ENCODE data around the gene USP19. TPM values are rescaled to one million over a fixed set of nuclear protein-coding genes. Genes with fewer than 3 reads are reported as not detected.
A peak's percentile ranks its signal among the peaks of the same experiment; 100 is the strongest.

Gene USP19
- total RNA-seq, 1 experiment from 2014 or later = 31.5 TPM

GRCh38 chr3:49104052-49104426, 16.6 kb downstream of the USP19 start:
- peak overlapping the region; percentile 58 for H3K27ac ChIP-seq (ENCODE audit: low read length)
- peaks cover 25% of the 10 kb centered on the region for H3K4me1 ChIP-seq (ENCODE audit: low read length)
- H3K36me3 ChIP-seq (ENCODE audit: insufficient read depth, low read length) = peaks cover 27% of the 10 kb centered on the region
- peak overlapping the region; percentile 93; the same call in 1 of the 2 replicates for H2AFZ ChIP-seq (ENCODE audit: low read length)
- H4K20me1 ChIP-seq (ENCODE audit: insufficient read depth, low read depth, low read length) = no peaks in the 10 kb centered on the region
- DNase-seq = peak; percentile 58
- H3K9me2 ChIP-seq (replicated peaks; ENCODE audit: insufficient read depth, low read length) = no peaks in the 10 kb centered on the region
- peaks cover 23% of the 10 kb centered on the region for H3K79me2 ChIP-seq (ENCODE audit: low read length)
- peak overlapping the region; percentile 97 for H3K9ac ChIP-seq (ENCODE audit: low read length)
- no peaks in the 10 kb centered on the region for H3K27me3 ChIP-seq (ENCODE audit: low read length)
- H3K4me2 ChIP-seq (ENCODE audit: low read depth, low read length, poor library complexity, severe bottlenecking) = peak overlapping the region; percentile 98
- peak overlapping the region; percentile 98 for H3K4me3 ChIP-seq (ENCODE audit: low read length)
- no peaks in the 10 kb centered on the region for H3K9me3 ChIP-seq (ENCODE audit: low read length)

GRCh38 chr3:49100046-49100615, 20.5 kb downstream of the USP19 start:
- H3K36me3 ChIP-seq (ENCODE audit: insufficient read depth, low read length) = peaks cover 35% of the 10 kb centered on the region
- H3K9ac ChIP-seq (ENCODE audit: low read length) = no peak overlapping the region
- no peaks in the 10 kb centered on the region for H3K9me2 ChIP-seq (replicated peaks; ENCODE audit: insufficient read depth, low read length)
- H3K4me3 ChIP-seq (ENCODE audit: low read length) = no peak overlapping the region
- no peaks in the 10 kb centered on the region for H3K9me3 ChIP-seq (ENCODE audit: low read length)
- DNase-seq = no peak
- H2AFZ ChIP-seq (ENCODE audit: low read length) = no peak overlapping the region
- no peak overlapping the region for H3K4me2 ChIP-seq (ENCODE audit: low read depth, low read length, poor library complexity, severe bottlenecking)
- peaks cover 23% of the 10 kb centered on the region for H3K79me2 ChIP-seq (ENCODE audit: low read length)
- no peaks in the 10 kb centered on the region for H3K27me3 ChIP-seq (ENCODE audit: low read length)
- peaks cover 15% of the 10 kb centered on the region for H3K4me1 ChIP-seq (ENCODE audit: low read length)
- H3K27ac ChIP-seq (ENCODE audit: low read length) = no peak overlapping the region
- H4K20me1 ChIP-seq (ENCODE audit: insufficient read depth, low read depth, low read length) = no peaks in the 10 kb centered on the region

GRCh38 chr3:49098910-49099630, 21.6 kb downstream of the USP19 start:
- H3K9me2 ChIP-seq (replicated peaks; ENCODE audit: insufficient read depth, low read length) = no peaks in the 10 kb centered on the region
- no peaks in the 10 kb centered on the region for H3K27me3 ChIP-seq (ENCODE audit: low read length)
- H4K20me1 ChIP-seq (ENCODE audit: insufficient read depth, low read depth, low read length) = no peaks in the 10 kb centered on the region
- H3K36me3 ChIP-seq (ENCODE audit: insufficient read depth, low read length) = peaks cover 35% of the 10 kb centered on the region
- H3K27ac ChIP-seq (ENCODE audit: low read length) = no peak overlapping the region
- no peak overlapping the region for H2AFZ ChIP-seq (ENCODE audit: low read length)
- H3K4me3 ChIP-seq (ENCODE audit: low read length) = no peak overlapping the region
- H3K9ac ChIP-seq (ENCODE audit: low read length) = no peak overlapping the region
- no peaks in the 10 kb centered on the region for H3K9me3 ChIP-seq (ENCODE audit: low read length)
- H3K79me2 ChIP-seq (ENCODE audit: low read length) = peaks cover 19% of the 10 kb centered on the region
- DNase-seq = no peak
- H3K4me1 ChIP-seq (ENCODE audit: low read length) = peaks cover 20% of the 10 kb centered on the region
- H3K4me2 ChIP-seq (ENCODE audit: low read depth, low read length, poor library complexity, severe bottlenecking) = no peak overlapping the region

GRCh38 chr3:49098429-49098828, 22.2 kb downstream of the USP19 start:
- Histone ChIP-seq H3K9ac (ENCODE audit: low read length) (no peak overlapping the region), H4K20me1 (ENCODE audit: insufficient read depth, low read depth, low read length) (no peaks in the 10 kb centered on the region), H3K79me2 (ENCODE audit: low read length) (peaks cover 12% of the 10 kb centered on the region), H3K4me2 (ENCODE audit: low read depth, low read length, poor library complexity, severe bottlenecking) (no peak overlapping the region), H3K4me3 (ENCODE audit: low read length) (no peak overlapping the region), H3K27ac (ENCODE audit: low read length) (no peak overlapping the region), H3K4me1 (ENCODE audit: low read length) (peaks cover 15% of the 10 kb centered on the region), H3K36me3 (ENCODE audit: insufficient read depth, low read length) (peaks cover 35% of the 10 kb centered on the region), H3K27me3 (ENCODE audit: low read length) (no peaks in the 10 kb centered on the region), H2AFZ (ENCODE audit: low read length) (no peak overlapping the region), H3K9me3 (ENCODE audit: low read length) (no peaks in the 10 kb centered on the region), H3K9me2 (replicated peaks; ENCODE audit: insufficient read depth, low read length) (no peaks in the 10 kb centered on the region)
- no peak for DNase-seq

GRCh38 chr3:49093853-49094767, 26.5 kb downstream of the USP19 start, which contains the start of gene QRICH1:
Gene QRICH1, minus strand, starts transcription at chr3:49094071. Its CDS starts 17,054 bp downstream, at chr3:49077017.
- Histone ChIP-seq H3K9me2 (replicated peaks; ENCODE audit: insufficient read depth, low read length) (no peaks in the 10 kb centered on the region), H3K4me3 (ENCODE audit: low read length) (peak within 1 kb of the TSS; percentile 89), H3K79me2 (ENCODE audit: low read length) (peaks cover 41% of the 10 kb centered on the region), H2AFZ (ENCODE audit: low read length) (peak within 1 kb of the TSS; percentile 86; the same call in 1 of the 2 replicates), H3K27ac (ENCODE audit: low read length) (peak within 1 kb of the TSS; percentile 84), H3K36me3 (ENCODE audit: insufficient read depth, low read length) (peaks cover 23% of the 10 kb centered on the region), H4K20me1 (ENCODE audit: insufficient read depth, low read depth, low read length) (peaks cover 9% of the 10 kb centered on the region; the same call in 1 of the 2 replicates), H3K4me1 (ENCODE audit: low read length) (peaks cover 24% of the 10 kb centered on the region), H3K9ac (ENCODE audit: low read length) (peak within 1 kb of the TSS; percentile 94), H3K27me3 (ENCODE audit: low read length) (no peaks in the 10 kb centered on the region), H3K9me3 (ENCODE audit: low read length) (no peaks in the 10 kb centered on the region), H3K4me2 (ENCODE audit: low read depth, low read length, poor library complexity, severe bottlenecking) (peak within 1 kb of the TSS; percentile 80)
- peak; percentile 99 for DNase-seq

- peaks cover 24% of the 10 kb centered on the region for H3K4me1 ChIP-seq (ENCODE audit: low read length)
- no peak overlapping the region for H2AFZ ChIP-seq (ENCODE audit: low read length)
- H3K79me2 ChIP-seq (ENCODE audit: low read length) = peaks cover 50% of the 10 kb centered on the region
- H3K9me2 ChIP-seq (replicated peaks; ENCODE audit: insufficient read depth, low read length) = no peaks in the 10 kb centered on the region
- peak overlapping the region; percentile 89 for H3K4me3 ChIP-seq (ENCODE audit: low read length)
- H3K4me2 ChIP-seq (ENCODE audit: low read depth, low read length, poor library complexity, severe bottlenecking) = peak overlapping the region; percentile 80
- H3K9me3 ChIP-seq (ENCODE audit: low read length) = no peaks in the 10 kb centered on the region
- no peaks in the 10 kb centered on the region for H3K27me3 ChIP-seq (ENCODE audit: low read length)
- peak overlapping the region; percentile 94 for H3K9ac ChIP-seq (ENCODE audit: low read length)
- DNase-seq = peak; percentile 94
- peaks cover 20% of the 10 kb centered on the region for H3K36me3 ChIP-seq (ENCODE audit: insufficient read depth, low read length)
- H4K20me1 ChIP-seq (ENCODE audit: insufficient read depth, low read depth, low read length) = peaks cover 9% of the 10 kb centered on the region; the same call in 1 of the 2 replicates
- peak overlapping the region; percentile 84 for H3K27ac ChIP-seq (ENCODE audit: low read length)
These were observed 27.4 kb downstream of the USP19 start for GRCh38 chr3:49092938-49093852.

- Histone ChIP-seq H3K4me1 (ENCODE audit: low read length) (no peaks in the 10 kb centered on the region), H3K4me3 (ENCODE audit: low read length) (no peak overlapping the region), H3K27me3 (ENCODE audit: low read length) (no peaks in the 10 kb centered on the region), H3K9me3 (ENCODE audit: low read length) (no peaks in the 10 kb centered on the region), H3K27ac (ENCODE audit: low read length) (no peak overlapping the region), H3K79me2 (ENCODE audit: low read length) (peaks cover 93% of the 10 kb centered on the region), H2AFZ (ENCODE audit: low read length) (no peak overlapping the region), H3K9me2 (replicated peaks; ENCODE audit: insufficient read depth, low read length) (no peaks in the 10 kb centered on the region), H3K36me3 (ENCODE audit: insufficient read depth, low read length) (peaks cover 12% of the 10 kb centered on the region), H3K4me2 (ENCODE audit: low read depth, low read length, poor library complexity, severe bottlenecking) (no peak overlapping the region), H4K20me1 (ENCODE audit: insufficient read depth, low read depth, low read length) (peaks cover 12% of the 10 kb centered on the region; the same call in 1 of the 2 replicates), H3K9ac (ENCODE audit: low read length) (no peak overlapping the region)
- DNase-seq = peak; percentile 33
These were observed 39.2 kb downstream of the USP19 start for GRCh38 chr3:49081429-49081828.

All from Karpas-422 (cell line).